Ramos (cell line): ENCODE results near the gene EYS.
"Not testable (repeated sequence)": the region's sequence is repeated elsewhere in the genome, so short reads cannot be mapped to it uniquely, and the experiment has no call there.

Experiments used
- in situ Hi-C: fragments of 300-500 bp; cut with MboI; formaldehyde crosslinking; loops from one replicate; pipeline ENCODE4 v1.14.3; 2022; ENCODE audit warnings: low sequenced_read_pairs; ENCODE audit not compliant: unreplicated experiment

Gene EYS

DNA sequence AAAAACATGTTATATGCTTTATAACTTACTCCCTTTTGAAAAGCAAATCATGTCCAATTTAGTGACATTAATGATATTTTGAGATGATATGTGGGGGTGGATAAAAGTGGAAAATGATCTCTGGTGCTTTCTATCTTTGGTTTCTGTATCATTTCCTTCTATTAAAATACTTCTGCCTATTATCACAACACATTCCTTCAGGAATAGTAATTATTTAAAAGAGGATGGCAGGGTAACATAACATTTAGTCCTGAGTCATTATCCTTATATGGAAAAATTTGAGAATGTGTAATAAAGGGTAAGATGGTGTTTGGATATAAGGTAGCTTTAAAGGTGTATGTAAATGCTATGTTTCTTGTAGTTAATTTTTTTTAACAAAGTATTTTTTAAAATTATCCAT, 1413.7 kb downstream of the EYS start:
- in situ Hi-C loops: no loop called here

DNA sequence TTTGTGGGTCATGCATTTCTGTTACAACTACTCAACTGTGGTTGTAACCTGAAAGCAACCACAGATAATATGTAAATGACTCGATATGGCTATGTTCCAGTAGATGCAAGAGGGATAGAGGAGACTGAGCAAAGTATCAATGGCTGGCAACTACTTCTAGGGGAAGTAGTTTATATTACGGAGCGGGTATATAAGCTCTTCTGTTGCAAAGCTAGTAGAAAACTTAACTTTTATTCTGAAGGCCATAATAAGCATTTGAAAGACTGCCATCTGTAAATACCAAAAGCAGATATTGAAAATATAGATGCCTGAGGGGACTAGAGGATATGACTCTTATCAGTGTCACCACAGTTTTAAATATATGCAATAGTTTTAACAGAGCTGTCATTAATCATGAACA, 1416.2 kb downstream of the EYS start:
- in situ Hi-C loops: no loop called here

DNA sequence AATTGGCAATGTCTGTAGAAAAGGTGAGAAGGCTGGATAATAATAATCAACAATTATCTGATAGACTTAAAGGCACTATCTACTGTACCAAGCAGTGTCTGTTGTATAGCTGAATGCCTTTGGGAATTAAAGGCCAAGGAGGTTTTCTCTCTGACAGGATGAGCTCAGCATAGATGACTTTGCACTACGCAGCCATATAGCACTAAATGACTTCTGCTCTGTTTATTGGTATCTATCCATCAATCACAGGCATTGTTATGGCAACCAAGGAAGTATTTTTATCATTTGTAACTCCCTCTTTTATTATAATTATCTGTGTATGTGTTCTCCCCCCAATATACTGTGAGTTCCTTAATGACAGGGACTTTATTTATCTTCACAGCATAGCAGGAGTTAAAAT, 1417.1 kb downstream of the EYS start:
- in situ Hi-C loops: no loop called here

DNA sequence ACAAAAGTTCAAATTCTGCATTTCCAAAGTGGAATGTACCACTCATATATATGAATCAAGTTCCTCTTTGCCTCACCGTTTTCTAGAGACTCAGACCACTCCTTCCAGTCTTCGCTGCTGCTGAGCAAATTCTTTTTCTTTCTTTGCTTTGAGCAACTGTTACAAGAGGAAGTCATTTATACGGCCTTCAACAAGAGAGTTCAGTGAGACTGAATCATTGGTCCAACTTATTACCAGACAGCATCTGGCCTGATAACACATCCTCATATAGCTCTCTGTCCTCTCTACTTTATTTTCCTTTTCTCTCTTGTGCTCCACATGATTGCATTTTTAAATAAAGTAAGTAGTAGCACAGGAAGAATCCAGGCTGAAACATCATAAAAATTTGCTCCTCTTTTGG, 1418.7 kb downstream of the EYS start:
- in situ Hi-C loops: no loop called here

DNA sequence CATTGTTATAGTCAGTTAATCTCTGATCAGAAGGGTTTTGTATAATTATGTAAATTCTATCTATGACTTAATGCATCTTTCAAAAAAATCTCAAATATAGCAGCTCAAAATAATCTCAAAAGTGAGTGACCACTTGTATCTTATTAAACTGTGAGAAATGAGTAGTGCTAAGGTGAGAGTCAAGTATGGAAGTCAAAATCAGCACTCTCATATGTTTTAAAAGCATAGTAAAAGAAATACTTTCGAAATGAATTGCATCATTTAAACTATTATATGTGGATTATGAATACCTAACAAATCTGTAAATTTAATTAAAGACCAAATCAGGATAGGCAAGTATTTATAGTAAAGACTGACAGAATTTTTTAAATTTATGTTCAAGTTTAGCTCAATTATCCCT, 1425.9 kb downstream of the EYS start:
- in situ Hi-C loops: no loop called here

DNA sequence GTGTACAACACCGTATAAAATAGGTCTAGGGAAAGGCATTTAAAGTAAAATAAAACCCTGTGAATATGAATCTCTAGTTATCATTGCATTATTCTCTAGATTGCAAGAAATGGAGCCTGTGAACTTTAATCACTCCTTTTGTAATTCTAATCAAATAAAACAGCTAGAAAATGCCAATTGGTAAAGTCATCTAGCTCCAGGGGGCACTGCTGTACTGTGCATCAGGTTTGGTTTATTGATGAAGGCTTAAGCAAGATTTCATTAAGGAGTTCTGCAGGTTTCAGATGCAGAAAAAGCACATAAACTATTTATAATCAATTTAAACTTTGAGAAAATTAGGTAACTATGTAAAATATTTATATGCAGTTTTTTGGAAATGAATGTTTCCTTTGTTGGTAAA, 1426.5 kb downstream of the EYS start:
- in situ Hi-C loops: no loop called here

DNA sequence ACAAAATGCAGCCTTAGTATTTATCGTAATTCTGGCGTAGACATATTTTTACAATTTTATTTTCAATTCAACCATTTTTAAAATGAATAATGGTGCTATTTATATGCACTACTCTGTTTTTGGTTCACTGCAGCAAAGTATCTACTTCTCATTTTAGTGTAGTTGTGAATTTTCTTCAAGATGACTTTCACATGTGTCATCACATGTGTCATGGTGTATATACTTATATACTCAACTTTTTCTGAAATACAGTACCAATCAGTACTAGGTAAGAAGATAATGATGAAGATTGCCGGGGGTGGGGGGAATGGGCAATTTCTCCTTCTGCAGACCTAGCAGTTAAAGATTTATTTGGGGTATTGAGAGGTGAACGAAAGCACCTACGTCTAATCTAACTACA, 1436.9 kb downstream of the EYS start:
- in situ Hi-C loops: no loop called here

DNA sequence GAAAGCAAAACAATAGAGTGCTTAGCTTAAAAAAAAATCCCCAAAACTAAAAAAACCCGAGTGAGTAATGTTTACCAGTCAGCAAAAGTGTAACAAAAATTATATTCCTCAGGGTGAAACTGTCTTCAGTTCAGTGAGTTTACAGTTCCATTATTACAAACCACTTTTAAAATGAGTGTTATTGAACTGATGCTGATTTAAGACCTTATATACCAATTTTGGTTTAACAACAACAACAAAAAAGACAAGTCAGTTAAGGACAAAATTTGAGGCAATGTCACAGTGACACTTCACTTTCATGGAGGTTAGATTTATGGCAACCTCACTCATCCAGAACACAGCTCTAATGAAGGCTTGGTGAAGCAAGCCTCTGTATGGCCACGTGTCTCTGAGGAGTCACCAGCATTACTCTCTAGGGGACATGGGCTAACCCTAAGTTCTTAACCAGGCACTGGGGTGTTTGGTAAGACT, 1440.6 kb downstream of the EYS start:
- in situ Hi-C loops: no loop called here

DNA sequence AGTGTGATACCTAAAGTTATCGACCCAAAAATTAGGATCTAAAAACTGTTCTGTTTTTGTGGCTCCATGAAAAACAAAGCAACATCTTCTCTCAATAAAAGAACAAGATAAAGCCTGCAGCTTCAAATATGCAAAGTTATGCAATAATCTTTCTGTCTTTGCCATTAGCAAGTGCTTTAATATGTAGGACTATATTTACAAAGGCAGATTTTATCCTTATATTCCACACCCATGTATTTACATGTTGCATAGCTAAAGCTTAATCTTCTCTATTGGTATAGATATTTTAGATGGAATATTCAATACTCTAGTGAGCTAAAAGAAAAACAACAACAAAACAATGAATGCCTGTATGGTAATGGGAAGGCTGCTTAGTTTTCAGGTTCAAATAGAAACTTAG, 1443.2 kb downstream of the EYS start:
- in situ Hi-C loops: no loop called here

DNA sequence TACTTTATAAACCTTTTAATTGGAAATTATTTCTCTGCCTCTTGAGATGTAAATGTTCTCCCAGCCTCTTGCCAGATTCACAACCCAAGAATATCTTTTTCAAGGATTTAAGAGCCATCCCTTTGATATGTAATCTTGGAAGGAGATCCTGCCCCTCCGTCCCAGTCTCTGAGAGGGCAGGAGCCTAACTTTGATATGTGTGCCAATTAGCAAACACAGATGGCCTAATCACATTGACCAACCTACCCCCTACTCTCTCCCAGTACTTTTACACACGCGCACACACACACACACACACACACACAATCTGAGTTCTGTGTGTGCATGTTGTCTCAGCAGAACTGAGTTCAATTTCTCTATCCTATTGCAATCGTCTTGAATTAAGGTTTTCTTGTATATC, 1447.7 kb downstream of the EYS start:
- in situ Hi-C loops: no loop called here

DNA sequence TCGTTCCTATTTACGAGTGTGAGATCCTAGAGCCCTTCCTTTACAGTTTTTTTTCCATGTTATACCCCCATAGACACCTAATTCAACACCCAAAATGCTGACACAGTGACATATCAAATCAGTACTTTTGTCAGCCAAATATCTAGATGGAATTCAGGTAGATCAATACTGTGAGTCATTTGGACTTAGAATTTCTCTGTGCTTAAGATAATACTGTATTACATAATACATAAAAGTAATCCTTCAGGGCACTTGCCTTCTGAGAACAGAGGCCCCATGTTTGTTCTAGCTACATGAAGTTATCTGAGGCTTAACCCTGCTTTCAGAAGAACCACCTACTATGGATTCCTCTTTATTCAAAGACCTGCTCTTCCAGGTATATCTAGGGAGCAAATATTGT, 1448.3 kb downstream of the EYS start:
- in situ Hi-C loops: no loop called here

DNA sequence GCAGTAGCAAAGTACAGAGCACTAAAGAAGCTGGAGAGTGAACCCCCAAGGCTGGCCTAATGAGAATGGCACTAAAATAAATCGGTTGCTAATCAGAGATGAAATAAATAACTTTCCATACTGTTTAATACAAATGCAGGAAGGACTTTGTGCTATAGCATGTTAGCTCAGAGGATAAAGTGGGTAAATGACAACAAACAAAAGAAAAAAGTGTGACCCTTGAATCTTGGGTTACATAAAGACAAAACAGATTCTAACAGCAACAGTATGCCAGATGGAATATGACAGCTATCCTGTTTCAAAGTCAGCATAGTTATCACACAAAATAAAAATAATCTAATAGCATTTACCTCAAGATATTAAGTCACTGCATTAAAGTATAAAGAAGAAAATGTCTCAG, 1448.7 kb downstream of the EYS start:
- in situ Hi-C loops: no loop called here

DNA sequence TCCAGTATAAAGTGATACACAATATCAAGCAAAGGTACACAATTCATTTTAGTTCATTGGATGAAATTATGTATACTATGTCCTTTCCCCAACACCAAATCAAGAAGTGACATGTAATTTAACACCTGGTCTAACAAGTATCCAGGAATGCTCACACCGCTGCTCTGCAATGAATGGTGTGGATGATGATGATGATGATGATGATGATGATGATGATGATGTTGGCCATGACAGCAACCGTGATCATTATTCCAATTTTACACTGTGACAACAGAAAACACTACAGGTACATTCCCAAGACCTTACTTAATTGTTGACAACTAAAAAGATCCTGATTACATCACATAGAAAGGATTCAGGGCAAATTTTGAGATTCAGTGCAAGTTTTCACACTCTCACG, 1449.4 kb downstream of the EYS start:
- in situ Hi-C loops: no loop called here

DNA sequence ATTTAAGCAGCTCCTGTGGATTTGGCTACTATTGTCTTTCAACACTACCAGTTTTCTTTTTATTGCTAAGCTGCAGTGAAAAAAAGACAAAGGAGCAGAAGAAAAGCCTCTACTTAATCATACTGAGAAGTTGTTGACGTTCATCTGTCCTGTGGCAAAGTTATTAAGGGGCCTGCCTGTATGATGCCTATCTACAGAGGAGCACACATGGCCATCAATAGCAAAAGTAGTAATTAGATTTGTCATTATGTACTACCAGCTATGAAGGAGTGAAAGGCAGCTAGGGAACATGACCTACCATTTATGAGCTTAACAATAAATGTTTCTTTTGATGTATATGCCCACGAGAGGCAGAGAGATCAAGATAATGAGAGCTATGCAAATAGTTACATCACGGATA, 1450.5 kb downstream of the EYS start:
- in situ Hi-C loops: no loop called here

DNA sequence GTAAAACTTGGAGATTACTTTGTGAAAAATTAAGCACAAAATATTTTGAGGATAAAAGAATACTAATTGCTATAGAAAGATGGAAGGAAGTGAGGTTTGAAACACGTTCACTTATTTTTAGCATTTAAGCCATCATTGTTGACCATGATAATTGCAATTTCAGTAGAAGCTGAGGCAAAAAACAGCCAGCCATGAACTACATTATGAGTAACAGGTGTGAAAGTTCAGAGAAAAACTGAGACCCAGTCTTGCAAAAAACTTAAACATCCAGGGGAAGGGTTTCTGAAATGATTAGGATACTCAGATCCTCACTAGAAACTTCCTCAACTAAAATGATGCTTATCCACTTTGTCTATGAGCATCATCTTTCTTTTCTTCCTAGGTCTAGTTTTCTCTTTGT, 1452.0 kb downstream of the EYS start:
- in situ Hi-C loops: no loop called here

DNA sequence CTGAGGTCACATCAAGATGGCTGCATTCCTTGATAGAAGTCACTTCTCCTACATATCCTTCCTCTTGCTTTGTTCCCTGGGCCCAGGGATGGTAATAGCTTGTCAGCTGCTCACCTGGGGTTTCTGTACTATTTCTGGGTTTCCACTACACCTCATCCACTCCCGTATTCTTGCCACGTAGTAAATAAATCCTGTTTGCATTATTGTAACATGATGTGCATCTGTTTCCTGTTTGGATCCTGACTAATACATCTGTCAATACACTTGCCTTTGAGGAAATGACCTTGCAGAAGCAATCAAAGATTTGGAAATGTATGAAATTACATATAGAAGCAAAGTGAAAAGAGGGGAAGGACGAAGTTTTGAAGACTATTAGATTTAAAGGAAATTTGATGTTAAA, 1452.5 kb downstream of the EYS start:
- in situ Hi-C loops: no loop called here

DNA sequence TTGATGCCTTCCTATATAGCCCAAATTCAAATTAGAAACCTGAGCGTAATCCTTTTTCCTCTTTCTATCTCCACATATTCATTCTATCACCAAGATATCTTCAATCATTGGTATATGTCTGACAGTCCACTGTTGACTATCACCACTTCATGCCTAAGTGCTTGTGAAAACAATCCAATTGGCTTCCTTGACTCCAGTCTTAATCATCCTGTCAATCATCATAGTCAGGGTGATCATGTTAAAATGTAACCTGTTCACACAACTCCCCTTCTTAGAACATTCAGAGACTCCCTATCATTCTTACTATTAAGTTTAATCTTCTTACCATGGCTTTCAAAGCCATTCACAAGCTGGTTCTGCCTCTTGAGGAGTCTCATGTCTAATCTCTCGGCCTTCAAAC, 1454.8 kb downstream of the EYS start:
- in situ Hi-C loops: no loop called here

DNA sequence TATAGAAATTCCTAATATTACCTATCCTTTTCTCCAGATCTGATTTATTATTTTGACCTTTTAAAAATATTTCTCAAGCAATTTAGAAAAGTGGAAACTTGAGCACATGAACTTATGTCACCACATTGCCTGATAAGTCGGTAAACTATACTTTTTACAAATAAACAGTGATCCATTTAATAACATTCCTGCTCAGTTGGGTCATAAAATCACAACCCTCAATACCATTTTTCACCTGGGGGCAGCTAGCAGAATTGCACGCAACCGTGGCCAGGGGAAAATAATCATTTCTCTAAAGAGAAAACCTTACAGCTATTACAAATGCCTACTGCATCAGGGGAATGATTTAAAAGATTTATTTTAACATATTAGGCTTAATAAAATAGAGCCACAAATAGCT, 1456.9 kb downstream of the EYS start:
- in situ Hi-C loops: no loop called here

DNA sequence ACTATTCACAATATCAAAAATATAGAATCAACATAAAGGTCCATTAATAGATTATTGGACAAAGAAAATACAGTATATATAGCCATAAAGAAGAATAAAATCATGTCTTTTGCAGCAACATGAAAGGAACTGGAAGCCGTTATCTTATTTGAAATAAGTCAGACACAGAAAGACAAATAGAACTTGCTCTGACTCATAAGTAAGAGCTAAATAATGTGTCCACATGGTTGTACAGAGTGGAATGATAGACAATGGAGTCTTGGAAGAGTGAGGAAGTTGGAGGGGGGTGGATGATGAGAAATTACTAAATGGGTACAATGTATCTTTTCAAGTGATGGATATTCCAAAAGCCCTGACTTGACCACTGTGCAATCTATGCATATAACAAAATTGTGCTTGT, 1457.9 kb downstream of the EYS start:
- in situ Hi-C loops: no loop called here

DNA sequence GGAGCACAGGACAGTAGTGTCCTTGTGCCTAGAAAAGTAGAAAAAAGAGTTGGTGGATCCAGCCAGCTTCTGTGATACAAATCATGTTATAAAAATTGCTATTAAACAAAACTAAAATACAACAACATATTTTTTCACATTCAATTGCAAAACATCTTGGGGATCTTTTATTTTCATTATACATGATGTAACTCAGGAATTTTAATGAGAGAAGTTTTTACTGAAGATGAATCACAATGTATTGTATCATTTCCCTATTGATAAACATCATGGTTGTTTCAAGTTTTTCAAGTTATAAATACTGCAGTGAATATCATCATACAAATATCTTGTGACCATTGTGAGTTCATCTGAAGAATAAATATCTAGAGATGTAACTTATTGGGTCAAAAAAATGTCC, 1463.4 kb downstream of the EYS start:
- in situ Hi-C loops: no loop called here

DNA sequence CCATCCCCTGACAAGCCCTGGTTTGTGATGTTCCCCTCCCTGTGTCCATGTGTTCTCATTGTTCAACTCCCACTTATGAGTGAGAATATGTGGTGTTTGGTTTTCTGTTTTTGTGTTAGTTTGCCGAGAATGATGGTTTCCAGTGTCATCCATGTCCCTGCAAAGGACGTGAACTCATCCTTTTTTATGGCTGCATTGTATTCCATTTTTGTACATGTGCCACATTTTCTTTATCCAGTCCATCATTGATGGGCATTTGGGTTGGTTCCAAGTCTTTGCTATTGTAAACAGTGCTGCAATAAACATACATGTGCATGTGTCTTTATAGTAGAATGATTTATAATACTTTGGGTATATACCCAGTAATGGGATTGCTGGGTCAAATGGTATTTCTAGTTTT, 1468.1 kb downstream of the EYS start:
- in situ Hi-C loops: not testable (repeated sequence)

DNA sequence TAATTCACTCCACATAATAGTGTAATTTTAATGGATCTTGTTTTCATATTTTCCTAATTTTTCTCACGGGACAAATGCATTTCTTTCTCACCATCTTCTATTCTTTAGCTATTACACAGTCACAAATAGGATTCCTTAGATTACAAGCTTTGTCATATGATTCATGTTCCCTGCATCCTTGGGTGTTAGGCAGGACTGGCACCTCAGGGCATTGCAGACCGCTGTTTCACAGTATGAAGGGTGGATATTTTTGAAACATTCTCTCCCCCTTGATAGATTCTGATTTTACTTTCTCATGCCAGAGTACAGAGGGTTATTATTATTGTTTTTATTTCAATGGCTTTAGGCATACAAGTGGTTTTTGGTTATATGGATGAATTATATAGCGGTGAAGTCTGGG, 1469.0 kb downstream of the EYS start:
- in situ Hi-C loops: no loop called here

DNA sequence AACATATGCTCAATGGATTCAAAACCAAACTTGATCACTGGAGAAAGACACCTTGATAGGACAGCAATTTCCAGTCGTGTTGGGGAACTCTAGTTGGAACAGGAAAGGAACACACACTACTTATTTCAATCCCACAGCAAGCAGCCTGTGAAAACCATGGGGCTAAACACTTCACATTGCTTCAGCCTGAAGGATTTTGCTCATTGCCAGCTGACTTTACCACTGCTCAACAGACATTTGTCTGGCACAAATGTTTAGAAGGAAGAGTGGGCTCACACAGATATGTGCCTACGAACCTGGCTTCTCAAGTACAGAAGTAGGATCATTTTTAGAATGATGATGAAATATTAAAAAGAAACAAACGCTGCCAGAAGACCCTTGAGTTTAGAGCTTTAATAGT, 1473.3 kb downstream of the EYS start:
- in situ Hi-C loops: no loop called here
